ENCODE results near the gene CBX2. TPM values are rescaled to one million over a fixed set of nuclear protein-coding genes. Genes with fewer than 3 reads are reported as not detected.
A peak's percentile ranks its signal among the peaks of the same experiment; 100 is the strongest.

Gene CBX2
- total RNA-seq, 1 experiment from 2014 or later = 18.0 TPM

- in situ Hi-C loops (cut with HindIII; ENCODE audit: low pct_unique_long_range_greater_than_20kb, low sequenced_read_pairs) = loop anchor here (25.0 kb wide), 1 partner anchor 207 kb away; no protein-coding TSS in a partner anchor
- no peak for DNase-seq (ENCODE audit: low read depth, low spot score)
These were observed 1.9 kb downstream of the CBX2 start for GRCh38 chr17:79779661-79780365.

GRCh38 chr17:79781012-79781650 is 3.2 kb downstream of the CBX2 start:
- in situ Hi-C loops (cut with HindIII; ENCODE audit: low pct_unique_long_range_greater_than_20kb, low sequenced_read_pairs) = loop anchor here (25.0 kb wide), 1 partner anchor 206 kb away; no protein-coding TSS in a partner anchor
- DNase-seq (ENCODE audit: low read depth, low spot score) = no peak

GRCh38 chr17:79781736-79782575 is 4.0 kb downstream of the CBX2 start:
- in situ Hi-C loops (cut with HindIII; ENCODE audit: low pct_unique_long_range_greater_than_20kb, low sequenced_read_pairs) = loop anchor here (25.0 kb wide), 1 partner anchor 205 kb away; no protein-coding TSS in a partner anchor

DNA sequence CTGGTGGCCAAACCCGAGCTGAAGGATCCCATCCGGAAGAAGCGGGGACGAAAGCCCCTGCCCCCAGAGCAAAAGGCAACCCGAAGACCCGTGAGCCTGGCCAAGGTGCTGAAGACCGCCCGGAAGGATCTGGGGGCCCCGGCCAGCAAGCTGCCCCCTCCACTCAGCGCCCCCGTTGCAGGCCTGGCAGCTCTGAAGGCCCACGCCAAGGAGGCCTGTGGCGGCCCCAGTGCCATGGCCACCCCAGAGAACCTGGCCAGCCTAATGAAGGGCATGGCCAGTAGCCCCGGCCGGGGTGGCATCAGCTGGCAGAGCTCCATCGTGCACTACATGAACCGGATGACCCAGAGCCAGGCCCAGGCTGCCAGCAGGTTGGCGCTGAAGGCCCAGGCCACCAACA is 5.9 kb downstream of the CBX2 start:
- no peak for DNase-seq (ENCODE audit: low read depth, low spot score)
- in situ Hi-C loops (cut with HindIII; ENCODE audit: low pct_unique_long_range_greater_than_20kb, low sequenced_read_pairs) = loop anchor here (25.0 kb wide), 1 partner anchor 203 kb away; no protein-coding TSS in a partner anchor

More at GRCh38 chr17:79781736-79782575, 4.0 kb downstream of the CBX2 start:
- no peak for DNase-seq (ENCODE audit: low read depth, low spot score)

GRCh38 chr17:79784353-79785016 is 6.5 kb downstream of the CBX2 start:
- in situ Hi-C loops (cut with HindIII; ENCODE audit: low pct_unique_long_range_greater_than_20kb, low sequenced_read_pairs) = loop anchor here (25.0 kb wide), 1 partner anchor 203 kb away; no protein-coding TSS in a partner anchor
- DNase-seq (ENCODE audit: low read depth, low spot score) = no peak

DNA sequence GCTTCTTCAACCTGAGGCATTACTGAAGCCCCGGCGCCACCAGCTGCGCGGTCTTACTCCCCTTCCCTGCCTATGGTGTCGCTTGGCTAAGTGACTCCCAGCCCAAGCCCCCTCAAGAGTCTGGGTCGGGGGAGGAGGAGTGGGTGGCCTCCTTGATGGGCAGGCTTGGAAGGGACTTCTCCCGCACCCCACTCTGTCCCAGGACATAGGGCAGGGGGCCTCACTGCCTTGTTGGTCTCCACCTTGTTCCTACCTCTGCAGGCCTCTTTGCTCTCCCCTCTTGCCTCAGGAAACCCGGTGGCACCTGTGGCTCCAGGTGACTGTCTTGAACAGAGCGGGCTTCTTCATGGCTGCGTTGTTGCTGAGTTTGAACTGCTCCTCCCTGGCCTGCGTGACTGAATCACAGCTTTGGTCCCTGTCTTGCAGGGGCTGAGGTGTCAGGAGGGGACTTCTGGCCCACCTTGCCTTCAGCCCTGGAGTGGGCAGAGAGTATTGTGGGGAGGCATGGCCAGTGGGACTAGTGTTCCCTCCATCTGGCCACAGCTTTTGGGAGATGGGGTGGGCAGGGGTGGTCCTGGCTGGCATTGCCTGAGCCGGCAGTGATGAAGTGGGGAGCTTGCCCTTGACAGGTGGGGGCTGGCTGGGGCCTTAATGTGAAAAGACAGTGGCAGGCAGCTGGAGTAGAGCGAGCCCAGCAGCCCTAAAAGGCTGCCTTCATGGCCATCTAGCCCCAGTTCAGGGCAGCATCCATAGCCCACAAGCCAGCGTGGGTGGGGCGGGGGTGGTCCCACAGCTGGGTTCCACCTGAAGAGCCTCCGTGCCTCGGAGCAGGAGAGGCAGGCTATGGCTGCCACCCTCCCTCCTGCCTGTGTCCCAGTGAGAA is 7.3 kb downstream of the CBX2 start:
- DNase-seq (ENCODE audit: low read depth, low spot score) = no peak
- in situ Hi-C loops (cut with HindIII; ENCODE audit: low pct_unique_long_range_greater_than_20kb, low sequenced_read_pairs) = loop anchor here (25.0 kb wide), 1 partner anchor 202 kb away; no protein-coding TSS in a partner anchor

- in situ Hi-C loops (cut with HindIII; ENCODE audit: low pct_unique_long_range_greater_than_20kb, low sequenced_read_pairs) = loop anchor here (25.0 kb wide), 1 partner anchor 201 kb away; no protein-coding TSS in a partner anchor
- DNase-seq (ENCODE audit: low read depth, low spot score) = no peak
These were observed 8.2 kb downstream of the CBX2 start for GRCh38 chr17:79785900-79786810.

- in situ Hi-C loops (cut with HindIII; ENCODE audit: low pct_unique_long_range_greater_than_20kb, low sequenced_read_pairs) = loop anchor here (25.0 kb wide), 1 partner anchor 200 kb away; no protein-coding TSS in a partner anchor
These were observed 9.1 kb downstream of the CBX2 start for GRCh38 chr17:79786930-79787643.

DNA sequence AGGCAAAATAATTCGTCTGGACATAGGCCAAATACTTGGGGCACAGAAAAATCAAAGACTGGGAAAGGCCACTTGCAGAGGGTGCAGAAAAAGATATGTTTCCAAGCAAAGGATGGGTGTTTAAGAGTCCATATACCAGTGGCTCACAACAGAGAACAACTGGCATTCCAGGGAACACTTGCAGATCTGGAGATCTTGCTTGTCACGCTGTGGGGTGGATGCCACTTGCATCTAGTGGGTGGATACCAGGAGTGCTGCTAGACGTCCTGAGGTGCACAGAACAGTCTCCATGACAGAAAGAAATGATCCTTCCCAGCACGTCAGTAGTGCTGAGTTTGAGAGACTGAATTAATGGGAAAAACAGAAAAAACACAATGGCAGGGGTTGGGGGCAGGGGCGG is 10.5 kb downstream of the CBX2 start:
- in situ Hi-C loops (cut with HindIII; ENCODE audit: low pct_unique_long_range_greater_than_20kb, low sequenced_read_pairs) = loop anchor here (25.0 kb wide), 1 partner anchor 199 kb away; no protein-coding TSS in a partner anchor
- DNase-seq (ENCODE audit: low read depth, low spot score) = no peak

More at GRCh38 chr17:79786930-79787643, 9.1 kb downstream of the CBX2 start:
- no peak for DNase-seq (ENCODE audit: low read depth, low spot score)

DNA sequence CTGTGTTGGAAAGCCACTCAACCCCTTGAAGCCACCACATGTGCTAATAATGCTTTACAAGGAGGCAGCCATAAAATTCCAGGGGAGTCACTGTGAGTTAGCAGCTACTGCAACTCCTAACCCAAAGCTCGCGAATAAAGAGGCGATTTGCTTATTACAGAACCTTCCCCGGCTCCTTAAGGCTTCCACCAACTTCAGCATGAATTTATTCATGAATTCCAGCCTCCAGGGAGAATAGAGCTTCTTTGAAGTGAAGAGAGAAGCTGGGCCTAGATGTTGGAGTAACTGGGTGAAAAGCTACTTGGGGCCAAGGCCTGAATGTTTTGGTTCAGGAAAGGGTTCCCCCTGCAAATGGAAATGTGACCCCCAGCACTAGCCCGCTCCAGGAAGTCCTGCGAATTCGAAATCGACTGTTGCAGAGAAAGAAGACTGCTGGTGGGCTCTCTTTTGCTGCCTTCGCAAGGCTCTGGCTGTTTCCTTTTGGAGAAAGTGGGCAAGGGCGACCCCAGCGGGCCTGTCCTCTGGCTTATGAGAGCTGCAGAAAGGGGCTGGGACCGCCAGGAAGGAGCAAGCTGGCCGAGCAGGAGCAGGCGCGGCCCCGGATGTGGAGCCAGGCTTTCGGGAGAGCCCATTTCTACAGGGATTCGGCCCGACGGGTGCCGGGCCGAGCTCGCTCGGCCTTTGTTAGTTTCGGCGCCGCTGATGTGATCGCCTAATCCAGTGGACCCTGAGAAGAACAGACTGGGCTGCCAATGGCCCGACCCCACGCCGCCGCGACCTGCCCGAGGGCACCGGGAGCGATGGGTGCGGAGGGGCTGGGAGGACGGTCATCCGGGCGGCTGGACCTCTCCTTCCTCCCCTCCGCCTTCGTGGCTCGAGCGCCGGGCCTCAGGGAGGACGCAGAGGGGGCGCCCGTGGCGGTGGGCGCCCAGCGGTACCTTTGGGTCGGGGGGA is 11.3 kb downstream of the CBX2 start:
- in situ Hi-C loops (cut with HindIII; ENCODE audit: low pct_unique_long_range_greater_than_20kb, low sequenced_read_pairs) = loop anchor here (25.0 kb wide), 1 partner anchor 198 kb away; no protein-coding TSS in a partner anchor
- DNase-seq (ENCODE audit: low read depth, low spot score) = no peak

GRCh38 chr17:79789943-79790804 is 12.2 kb downstream of the CBX2 start:
- DNase-seq (ENCODE audit: low read depth, low spot score) = peak; percentile 60
- in situ Hi-C loops (cut with HindIII; ENCODE audit: low pct_unique_long_range_greater_than_20kb, low sequenced_read_pairs) = loop anchor here (25.0 kb wide), 1 partner anchor 197 kb away; no protein-coding TSS in a partner anchor

- in situ Hi-C loops (cut with HindIII; ENCODE audit: low pct_unique_long_range_greater_than_20kb, low sequenced_read_pairs) = loop anchor here (25.0 kb wide), 1 partner anchor 196 kb away; no protein-coding TSS in a partner anchor
- DNase-seq (ENCODE audit: low read depth, low spot score) = no peak
These were observed 13.1 kb downstream of the CBX2 start for GRCh38 chr17:79790805-79791734.
